H1 (cell line): ENCODE results near the gene CHST8. TPM values are rescaled to one million over a fixed set of nuclear protein-coding genes. Genes with fewer than 3 reads are reported as not detected.

Experiments used
- CTCF ChIA-PET: fragments of 300-600 bp; sonication (Branson Sonifier 250); formaldehyde crosslinking; loops from one replicate; lab custom pipeline; 2021; ENCODE audit not compliant: partially characterized antibody; lab: Charles Lee
- POLR2A ChIA-PET: fragments of 300-600 bp; sonication (Branson Sonifier 250); formaldehyde crosslinking; loops from one replicate; lab custom pipeline; 2021; ENCODE audit warnings: inconsistent platforms; ENCODE audit not compliant: partially characterized antibody; lab: Charles Lee
- DNase-seq, 2 experiments: peaks; one replicate each; pipeline versions ENCODE4 v3.0.0 to v3.0.0-alpha.2; 2010 to 2022; ENCODE audit warnings: low spot score in 2 of 2, low read depth in 1 of 2, mixed read lengths in 1 of 2
- FAIRE-seq: peaks from 2 replicates; lab custom pipeline; 2011; peaks lifted over from hg19 to GRCh38; lab: Jason Lieb, UNC
- H2AFZ ChIP-seq: 2 replicates; pipeline ENCODE4 v1.8.1; 2012; ENCODE audit warnings: low read length, inconsistent platforms
- H2AK5ac ChIP-seq: 2 replicates; pipeline ENCODE4 v1.6.1; 2013; ENCODE audit warnings: low read depth, low read length
- H2BK120ac ChIP-seq: replicated peaks from 2 replicates; pipeline ENCODE3; 2013; ENCODE audit warnings: low read depth, low read length, inconsistent platforms
- H2BK12ac ChIP-seq: 2 replicates; pipeline ENCODE4 v1.6.1; 2013; ENCODE audit warnings: low read depth, low read length
- H2BK15ac ChIP-seq: 2 replicates; pipeline ENCODE4 v1.6.1; 2013; ENCODE audit warnings: low read length
- H2BK20ac ChIP-seq: 2 replicates; pipeline ENCODE4 v1.6.1; 2013; ENCODE audit warnings: low read length
- H2BK5ac ChIP-seq: 2 replicates; pipeline ENCODE4 v1.6.1; 2013; ENCODE audit warnings: low read depth, low read length
- H3K14ac ChIP-seq: 2 replicates; pipeline ENCODE4 v1.6.1; 2013; ENCODE audit warnings: inconsistent platforms; ENCODE audit not compliant: insufficient read length
- H3K18ac ChIP-seq: 2 replicates; pipeline ENCODE4 v1.6.1; 2013; ENCODE audit warnings: low read length; ENCODE audit errors: extremely low read depth
- H3K23ac ChIP-seq: 2 replicates; pipeline ENCODE4 v1.6.1; 2013; ENCODE audit warnings: inconsistent platforms; ENCODE audit not compliant: insufficient read length
- H3K23me2 ChIP-seq: 2 replicates; pipeline ENCODE4 v1.6.1; 2013; ENCODE audit warnings: low read depth, low read length
- H3K27ac ChIP-seq: 2 replicates; pipeline ENCODE4 v1.6.1; 2011; ENCODE audit warnings: low read depth, low read length, inconsistent platforms
- H3K27me3 ChIP-seq, 4 experiments: replicated peaks in 1 of 4; 1 replicate in 1 of 4; 2 replicates in 3 of 4; pipeline versions ENCODE4 v1.6.1 to v1.8.1; 2011 to 2013; ENCODE audit warnings: low read length in 3 of 4, mild to moderate bottlenecking in 3 of 4, inconsistent platforms in 2 of 4, mixed read lengths in 2 of 4, moderate library complexity in 1 of 4; ENCODE audit not compliant: control insufficient read depth in 3 of 4, insufficient read depth in 3 of 4; ENCODE audit errors: extremely low read depth in 1 of 4
- H3K36me3 ChIP-seq, 4 experiments: 2 replicates each; pipeline versions ENCODE4 v1.6.1 to v1.8.1; 2011 to 2013; ENCODE audit warnings: mild to moderate bottlenecking in 4 of 4, low read length in 3 of 4, moderate library complexity in 2 of 4, control low read depth in 1 of 4, inconsistent platforms in 1 of 4; ENCODE audit not compliant: insufficient read depth in 4 of 4, control insufficient read depth in 2 of 4
- H3K4ac ChIP-seq: replicated peaks from 2 replicates; pipeline ENCODE3; 2013; ENCODE audit warnings: low read length, low read depth, mixed read lengths, inconsistent platforms; ENCODE audit not compliant: insufficient read length
- H3K4me1 ChIP-seq, 4 experiments: replicated peaks in 1 of 4; 1 replicate in 1 of 4; 2 replicates in 3 of 4; pipeline versions ENCODE4 v1.6.1 to v1.8.1; 2011 to 2013; ENCODE audit warnings: low read length in 3 of 4, inconsistent platforms in 2 of 4, mixed read lengths in 1 of 4; ENCODE audit not compliant: insufficient read depth in 4 of 4, control insufficient read depth in 3 of 4
- H3K4me2 ChIP-seq, 2 experiments: 2 replicates each; pipeline versions ENCODE4 v1.6.1 to v1.8.1; 2011 to 2013; ENCODE audit warnings: low read depth in 2 of 2, low read length in 2 of 2, control low read depth in 1 of 2, inconsistent platforms in 1 of 2, mild to moderate bottlenecking in 1 of 2; ENCODE audit not compliant: insufficient read depth in 1 of 2
- H3K4me3 ChIP-seq, 4 experiments: fragments of 200-600, 300-600 bp in 1 of 4; sonication (generic), shearing (Covaris generic), sonication (Bioruptor Twin) in 1 of 4; 2 replicates each; pipeline versions ENCODE4 v1.5.1 to v1.8.1; 2011 to 2016; ENCODE audit warnings: low read length in 4 of 4, low read depth in 3 of 4, control low read depth in 2 of 4, inconsistent platforms in 2 of 4, mild to moderate bottlenecking in 2 of 4, mixed read lengths in 1 of 4, moderate library complexity in 1 of 4; ENCODE audit not compliant: insufficient read depth in 2 of 4; ENCODE audit errors: extremely low read depth in 1 of 4
- H3K56ac ChIP-seq: replicated peaks from 2 replicates; pipeline ENCODE3; 2013; ENCODE audit warnings: low read depth, mild to moderate bottlenecking, mixed read lengths, low read length, inconsistent platforms; ENCODE audit not compliant: insufficient read length
- H3K79me1 ChIP-seq: 2 replicates; pipeline ENCODE4 v1.6.1; 2013; ENCODE audit warnings: low read depth, low read length, control low read depth
- H3K79me2 ChIP-seq, 2 experiments: 2 replicates each; pipeline versions ENCODE4 v1.6.1 to v1.8.1; 2012 to 2013; ENCODE audit warnings: low read length in 2 of 2, mild to moderate bottlenecking in 2 of 2, inconsistent platforms in 1 of 2; ENCODE audit not compliant: insufficient read depth in 2 of 2, control insufficient read depth in 1 of 2
- H3K9ac ChIP-seq, 4 experiments: replicated peaks in 1 of 4; 1 replicate in 1 of 4; 2 replicates in 3 of 4; pipeline versions ENCODE4 v1.6.1 to v1.8.1; 2011 to 2013; ENCODE audit warnings: low read depth in 3 of 4, low read length in 3 of 4, control low read depth in 2 of 4, mild to moderate bottlenecking in 2 of 4, moderate library complexity in 2 of 4, inconsistent platforms in 1 of 4; ENCODE audit errors: extremely low read depth in 1 of 4
- H3K9me3 ChIP-seq, 2 experiments: 2 replicates each; pipeline versions ENCODE4 v1.6.1 to v1.8.1; 2012 to 2013; ENCODE audit warnings: mild to moderate bottlenecking in 2 of 2, moderate library complexity in 2 of 2, control low read depth in 1 of 2, inconsistent platforms in 1 of 2, low read depth in 1 of 2, low read length in 1 of 2, mixed read lengths in 1 of 2; ENCODE audit not compliant: insufficient read depth in 2 of 2
- H4K20me1 ChIP-seq, 2 experiments: replicated peaks in 1 of 2; 2 replicates each; pipeline versions ENCODE3 to v1.8.1; 2011 to 2013; ENCODE audit warnings: inconsistent platforms in 2 of 2, low read length in 2 of 2, mild to moderate bottlenecking in 1 of 2; ENCODE audit not compliant: insufficient read depth in 2 of 2, control insufficient read depth in 1 of 2
- H4K5ac ChIP-seq: 2 replicates; pipeline ENCODE4 v1.6.1; 2013; ENCODE audit warnings: low read length, low read depth, mixed read lengths, inconsistent platforms; ENCODE audit not compliant: insufficient read length
- H4K8ac ChIP-seq: 2 replicates; pipeline ENCODE4 v1.8.0; 2013; ENCODE audit warnings: mild to moderate bottlenecking, moderate library complexity, low read length, inconsistent platforms; ENCODE audit not compliant: insufficient read depth; ENCODE audit errors: extremely low read depth
- H4K91ac ChIP-seq: replicated peaks from 2 replicates; pipeline ENCODE3; 2013; ENCODE audit warnings: low read length, mixed read lengths, inconsistent platforms; ENCODE audit not compliant: insufficient read length
- ASH2L ChIP-seq: fragments of 200-600, 300-600 bp; sonication (generic); IDR thresholded peaks from one replicate; pipeline ENCODE4 v1.7.1; 2017; ENCODE audit warnings: low read length
- FOSL1 ChIP-seq: IDR thresholded peaks from 2 replicates; pipeline ENCODE4 v1.6.1; 2011; ENCODE audit warnings: mild to moderate bottlenecking, low read depth, low read length, moderate library complexity; ENCODE audit not compliant: insufficient read depth
- GABPA ChIP-seq: IDR thresholded peaks from 2 replicates; pipeline ENCODE4 v1.6.1; 2011; ENCODE audit warnings: mild to moderate bottlenecking, low read length, moderate library complexity, borderline replicate concordance; ENCODE audit not compliant: insufficient read depth
- KDM1A ChIP-seq: fragments of 200-600, 300-600 bp; sonication (generic); IDR thresholded peaks from 2 replicates; pipeline ENCODE4 v1.7.1; 2016; ENCODE audit warnings: mild to moderate bottlenecking, low read length, borderline replicate concordance
- RAD21 ChIP-seq, 2 experiments: IDR thresholded peaks in 1 of 2; conservative IDR thresholded peaks in 1 of 2; 2 replicates each; pipeline ENCODE4 v1.6.1; 2011; ENCODE audit warnings: low read depth in 2 of 2, low read length in 2 of 2, improper control_type of control experiment in 1 of 2, inconsistent platforms in 1 of 2, mild to moderate bottlenecking in 1 of 2, moderate library complexity in 1 of 2
- SIX5 ChIP-seq: IDR thresholded peaks from 2 replicates; pipeline ENCODE4 v1.6.1; 2011; ENCODE audit warnings: mild to moderate bottlenecking, low read depth, low read length
- SP2 ChIP-seq: IDR thresholded peaks from 2 replicates; pipeline ENCODE4 v1.6.1; 2012; ENCODE audit warnings: mild to moderate bottlenecking, low read length, inconsistent platforms
- YY1 ChIP-seq: IDR thresholded peaks from 2 replicates; pipeline ENCODE4 v1.6.1; 2011; ENCODE audit warnings: low read depth, mild to moderate bottlenecking, low read length
- WGBS, 2 experiments: shearing (Covaris generic) in 1 of 2; methylation state at CpG; one replicate each; pipeline versions ENCODE4 v1.1.6 to v1.1.7; 2013 to 2015; ENCODE audit warnings: low lambda C conversion rate in 2 of 2, mixed read lengths in 2 of 2, inconsistent platforms in 1 of 2, low coverage in 1 of 2, missing lambda C conversion rate in 1 of 2; ENCODE audit not compliant: insufficient replicate concordance in 2 of 2, insufficient coverage in 1 of 2, insufficient read length in 1 of 2; ENCODE audit errors: extremely low coverage in 1 of 2, missing lambda C conversion rate in 1 of 2; 5-methylcytosine and 5-hydroxymethylcytosine counted together
- polyA plus RNA-seq, 7 experiments: library from polyadenylated mRNA; depleted of rRNA in 3 of 7; stranded (reverse) in 5 of 7; unstranded in 2 of 7; fragments of >200 nt in 5 of 7; fragments of 200-250 nt in 2 of 7; gene quantifications; 1 replicate in 5 of 7; 2 replicates in 1 of 7; 4 replicates in 1 of 7; pipeline versions ENCODE4 v1.2.1 to v1.2.3, GENCODE V29; 2011 to 2013; ENCODE audit warnings: missing spikeins in 2 of 7, mixed read lengths in 2 of 7
- total RNA-seq: library from RNA; stranded (reverse); fragmentation: NEBNext Ultra II Directional; extraction: Animal tissue kit (Norgen Biotek cat#: 25700); gene quantifications from 2 replicates; pipeline ENCODE4 v1.2.1, GENCODE V29; 2021

The CHST8 gene
- total and polyA plus RNA-seq, 2 of the 8 experiments (the other 6 are each of a cell fraction or from before 2014, with no cell fraction given): 10.8 to 28.2 TPM

- H4K91ac ChIP-seq: no peak overlapping the region
- no peak overlapping the region for H3K4me2 ChIP-seq
- no peak overlapping the region for H2AFZ ChIP-seq
- no peak overlapping the region for H2BK5ac ChIP-seq
- H4K20me1 ChIP-seq: peaks cover 0 to under 1% of the 10 kb centered on the region in 2 experiments
- H3K4me1 ChIP-seq: no peaks in the 10 kb centered on the region
- H2BK20ac ChIP-seq: no peak overlapping the region
- H2BK12ac ChIP-seq: no peak overlapping the region
- no peak overlapping the region for H3K27ac ChIP-seq
- no peak overlapping the region for H4K5ac ChIP-seq
- H4K8ac ChIP-seq: no peak overlapping the region
- H2BK15ac ChIP-seq: no peak overlapping the region
- no peak overlapping the region for H3K14ac ChIP-seq
- H3K4me3 ChIP-seq: no peak overlapping the region
- no peak overlapping the region for H3K56ac ChIP-seq
- H3K79me1 ChIP-seq: no peaks in the 10 kb centered on the region
- H3K18ac ChIP-seq: no peak overlapping the region
- no peaks in the 10 kb centered on the region for H3K27me3 ChIP-seq
- H3K36me3 ChIP-seq: no peaks in the 10 kb centered on the region
- no peaks in the 10 kb centered on the region for H3K23me2 ChIP-seq
- no peak overlapping the region for H3K9ac ChIP-seq
- H3K4ac ChIP-seq: no peak overlapping the region
- CTCF ChIA-PET: interaction anchor here (0.6 to 1.7 kb wide), 3 partner anchors 15 to 40 kb away, joined by 3 read pairs; no protein-coding TSS in a partner anchor
- H3K23ac ChIP-seq: no peak overlapping the region
- POLR2A ChIA-PET: interaction anchor here (1.0 to 1.1 kb wide), 2 partner anchors 19 to 40 kb away, joined by 3 to 5 read pairs; no protein-coding TSS in a partner anchor
- no peak for DNase-seq
- H3K79me2 ChIP-seq: no peaks in the 10 kb centered on the region
- WGBS, 2 experiments: 94% methylated on average over 4 of the region's 4 CpGs; no CpG with 5 or more reads in 1 of the 2 experiments
- H3K9me3 ChIP-seq: peaks cover 9 to 12% of the 10 kb centered on the region in 2 experiments
- no peak overlapping the region for H2BK120ac ChIP-seq
- no peak overlapping the region for H2AK5ac ChIP-seq
- no peak for FAIRE-seq
- TF ChIP-seq SP2 (no peak), FOSL1 (no peak), GABPA (no peak), ASH2L (no peak), RAD21 (IDR thresholded peaks at IDR 0.05 in 1 of 2, conservative IDR thresholded peaks at IDR 0.05 in 1 of 2; ENCODE audit: low read depth in 2 of 2, low read length in 2 of 2) (no peak), KDM1A (no peak), SIX5 (no peak), YY1 (no peak)
These were observed 38.8 kb upstream of the CHST8 start for GRCh38 chr19:33582914-33583313.
